Osteoblast (primary cell): ENCODE data around the gene SH2D2A. TPM values are rescaled to one million over a fixed set of nuclear protein-coding genes. Genes with fewer than 3 reads are reported as not detected.

Source experiments
- DNase-seq: peaks from one replicate; pipeline ENCODE4 v3.0.0; 2011; ENCODE audit warnings: low spot score, mixed read lengths; ENCODE audit not compliant: insufficient read length; ENCODE audit errors: missing footprints
- H2AFZ ChIP-seq: 2 replicates; pipeline ENCODE4 v1.6.0; 2011; ENCODE audit warnings: mild to moderate bottlenecking, low read length
- H3K27ac ChIP-seq: 2 replicates; pipeline ENCODE4 v1.5.1; 2011; ENCODE audit warnings: mild to moderate bottlenecking, low read depth, low read length, moderate library complexity
- H3K27me3 ChIP-seq: 2 replicates; pipeline ENCODE4 v1.6.0; 2012; ENCODE audit warnings: mild to moderate bottlenecking, control low read depth, inconsistent platforms, low read length, moderate library complexity; ENCODE audit not compliant: insufficient read depth
- H3K36me3 ChIP-seq: 2 replicates; pipeline ENCODE4 v1.5.1; 2011; ENCODE audit warnings: mild to moderate bottlenecking, low read length, control low read depth, moderate library complexity; ENCODE audit not compliant: insufficient read depth
- H3K4me1 ChIP-seq: 2 replicates; pipeline ENCODE4 v1.5.1; 2011; ENCODE audit warnings: mild to moderate bottlenecking, low read length, control low read depth, moderate library complexity; ENCODE audit not compliant: insufficient read depth
- H3K4me2 ChIP-seq: 2 replicates; pipeline ENCODE4 v1.6.0; 2011; ENCODE audit warnings: mild to moderate bottlenecking, low read length; ENCODE audit not compliant: insufficient read depth
- H3K4me3 ChIP-seq: fragments of 200-600 bp; sonication (generic); 3 replicates; pipeline ENCODE4 v1.5.1; 2012; ENCODE audit warnings: mild to moderate bottlenecking, low read length, inconsistent platforms; ENCODE audit not compliant: insufficient read depth
- H3K79me2 ChIP-seq: 2 replicates; pipeline ENCODE4 v1.6.0; 2012; ENCODE audit warnings: mild to moderate bottlenecking, low read length, control low read depth, inconsistent platforms; ENCODE audit not compliant: insufficient read depth
- H3K9me3 ChIP-seq: 2 replicates; pipeline ENCODE4 v1.5.1; 2011; ENCODE audit warnings: low read depth, low read length, control low read depth
- H4K20me1 ChIP-seq: 2 replicates; pipeline ENCODE4 v1.6.0; 2012; ENCODE audit warnings: mild to moderate bottlenecking, low read length, control low read depth; ENCODE audit not compliant: insufficient read depth
- CTCF ChIP-seq: IDR thresholded peaks from 2 replicates; pipeline ENCODE4 v1.5.1; 2011; ENCODE audit warnings: mild to moderate bottlenecking, low read depth, low read length, moderate library complexity; ENCODE audit errors: extremely low read depth
- total RNA-seq: library from RNA; depleted of rRNA; stranded (reverse); fragments of >200 nt; gene quantifications from 2 replicates; pipeline ENCODE4 v1.2.3, GENCODE V29; 2012

SH2D2A gene
- total RNA-seq, 1 donor = 0.36 TPM

DNA sequence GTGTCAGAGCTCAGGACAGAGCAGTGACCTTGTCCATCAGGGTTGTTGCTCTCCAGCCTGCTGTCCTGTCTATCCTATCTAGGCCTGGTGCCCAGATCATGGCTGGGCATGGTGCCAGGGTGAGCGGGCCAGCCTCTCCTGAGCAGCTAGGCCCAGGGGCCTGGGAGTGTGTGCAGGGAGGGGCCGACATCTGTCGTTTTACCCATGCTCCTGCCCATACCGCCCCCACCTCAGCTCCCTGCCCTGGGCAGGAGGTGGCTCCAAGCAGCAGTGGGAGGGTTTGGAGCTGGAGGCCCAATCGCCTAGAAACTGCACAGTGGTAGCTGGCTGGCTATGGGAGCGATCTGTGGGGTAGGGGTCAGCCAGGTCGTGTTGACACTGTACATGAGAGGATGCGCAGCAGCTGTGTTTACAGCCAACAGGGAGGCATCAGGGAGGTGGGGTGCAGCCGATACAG lies 35.8 kb upstream of the SH2D2A start:
- Histone ChIP-seq H3K79me2 (no peaks in the 10 kb centered on the region), H3K36me3 (no peaks in the 10 kb centered on the region), H3K4me3 (no peak overlapping the region), H3K4me2 (no peak overlapping the region), H3K9me3 (no peaks in the 10 kb centered on the region), H4K20me1 (no peaks in the 10 kb centered on the region), H2AFZ (no peak overlapping the region), H3K27ac (no peak overlapping the region), H3K27me3 (peaks cover 29% of the 10 kb centered on the region), H3K4me1 (no peaks in the 10 kb centered on the region)
- DNase-seq = peak; percentile 84
- no peak for TF ChIP-seq CTCF

GRCh38 chr1:156851779-156852417 lies 35.2 kb upstream of the SH2D2A start:
- H2AFZ ChIP-seq = no peak overlapping the region
- no peak overlapping the region for H3K4me3 ChIP-seq
- no peaks in the 10 kb centered on the region for H3K9me3 ChIP-seq
- H3K4me2 ChIP-seq = no peak overlapping the region
- DNase-seq = peak; percentile 79
- no peaks in the 10 kb centered on the region for H3K79me2 ChIP-seq
- H4K20me1 ChIP-seq = no peaks in the 10 kb centered on the region
- no peaks in the 10 kb centered on the region for H3K36me3 ChIP-seq
- H3K4me1 ChIP-seq = no peaks in the 10 kb centered on the region
- H3K27ac ChIP-seq = no peak overlapping the region
- peaks cover 31% of the 10 kb centered on the region for H3K27me3 ChIP-seq
- no peak for TF ChIP-seq CTCF

- Histone ChIP-seq H3K4me2 (no peak overlapping the region), H3K9me3 (no peaks in the 10 kb centered on the region), H3K79me2 (no peaks in the 10 kb centered on the region), H3K27ac (no peak overlapping the region), H2AFZ (no peak overlapping the region), H3K4me1 (no peaks in the 10 kb centered on the region), H3K36me3 (no peaks in the 10 kb centered on the region), H3K27me3 (peaks cover 45% of the 10 kb centered on the region), H4K20me1 (no peaks in the 10 kb centered on the region), H3K4me3 (no peak overlapping the region)
- no peak for TF ChIP-seq CTCF
- peak; percentile 54 for DNase-seq
Measured at GRCh38 chr1:156849151-156849496, 32.5 kb upstream of the SH2D2A start.

DNA sequence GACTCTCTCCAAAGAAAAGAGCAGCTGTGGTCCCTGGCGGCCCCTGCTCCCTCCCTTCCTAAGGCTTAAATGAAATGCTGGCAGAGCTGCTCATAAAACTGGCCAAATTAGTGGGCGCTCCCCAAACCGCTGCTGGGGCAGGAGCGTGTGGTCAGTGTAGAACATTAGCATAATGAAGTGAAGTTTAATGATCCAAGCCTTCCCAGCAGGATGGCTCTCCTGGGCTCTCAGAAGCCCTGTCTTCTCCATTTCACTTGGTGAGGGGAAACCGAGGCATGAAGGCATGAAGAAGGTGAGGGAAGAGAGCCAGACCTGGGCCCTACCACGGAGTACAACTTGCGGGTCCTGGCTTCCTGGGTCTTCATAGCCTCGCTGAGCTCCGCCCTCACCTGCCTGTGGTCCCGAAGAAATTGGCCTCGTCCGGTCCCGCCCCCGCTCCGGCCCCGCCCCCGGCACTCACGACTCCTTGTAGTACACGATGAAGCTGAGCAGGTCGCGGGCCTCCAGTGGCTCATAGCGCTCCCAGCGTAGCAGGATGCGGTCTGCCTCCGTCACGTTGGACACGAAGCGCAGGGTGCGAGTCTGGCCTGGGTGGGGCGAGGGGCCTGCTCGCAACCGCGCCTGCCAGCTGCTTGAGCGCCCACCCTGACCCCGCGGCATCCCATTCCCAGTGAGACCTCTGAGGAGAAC lies 32.0 kb upstream of the SH2D2A start:
- Histone ChIP-seq H3K79me2 (no peaks in the 10 kb centered on the region), H3K27me3 (peaks cover 48% of the 10 kb centered on the region), H3K27ac (no peak overlapping the region), H3K36me3 (no peaks in the 10 kb centered on the region), H4K20me1 (no peaks in the 10 kb centered on the region), H3K4me3 (no peak overlapping the region), H3K4me2 (no peak overlapping the region), H2AFZ (no peak overlapping the region), H3K9me3 (no peaks in the 10 kb centered on the region), H3K4me1 (no peaks in the 10 kb centered on the region)
- peak; percentile 81 for DNase-seq
- no peak for TF ChIP-seq CTCF
